ENCODE data around the gene PRKCZ. TPM values are rescaled to one million over a fixed set of nuclear protein-coding genes. Genes with fewer than 3 reads are reported as not detected.

The PRKCZ gene
- total RNA-seq, 1 donor from 2014 or later = 7.8 TPM

DNA sequence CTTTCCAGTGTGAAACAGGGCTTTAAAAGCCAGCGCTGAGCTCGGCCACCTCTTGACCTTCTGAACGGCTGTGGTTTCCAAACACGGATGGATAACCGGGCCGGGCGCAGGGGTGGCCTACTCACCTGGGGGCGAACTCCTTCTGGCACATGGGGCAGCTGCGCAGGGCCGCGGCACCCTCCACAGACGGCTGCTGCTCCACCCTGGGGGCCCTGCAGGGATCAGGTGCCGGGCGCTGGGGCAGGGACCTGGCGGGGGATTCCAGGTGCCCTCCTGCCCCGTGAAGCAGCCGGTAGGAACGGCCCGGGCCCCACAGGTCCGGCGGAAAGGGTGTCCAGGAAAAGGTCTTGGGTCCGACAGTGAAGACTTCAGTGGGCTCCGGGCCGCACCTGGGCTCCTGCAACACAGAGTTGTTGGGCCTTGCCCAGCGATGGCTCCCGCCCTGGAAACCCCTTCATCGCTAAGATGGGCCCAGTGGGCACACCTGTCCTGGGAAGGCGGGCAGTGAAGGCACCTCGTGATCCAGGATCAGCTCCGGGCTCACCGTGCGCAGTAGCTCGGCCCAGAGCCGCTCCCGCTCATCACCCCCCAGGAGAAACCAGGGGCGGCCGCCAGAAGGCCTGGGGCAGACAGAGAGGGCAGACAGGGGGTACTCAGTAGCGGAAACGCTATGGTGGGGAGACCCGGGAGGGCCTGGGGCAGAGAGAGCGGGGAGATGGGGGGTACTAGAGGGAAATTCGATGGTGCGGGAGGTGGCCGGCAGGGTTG lies 143.5 kb downstream of the PRKCZ start:
- no peak overlapping the region for H3K27ac Mint-ChIP-seq (ENCODE audit: unreplicated experiment)
- peaks cover 33% of the 10 kb centered on the region for H3K4me1 Mint-ChIP-seq (ENCODE audit: low read depth)
- no peak for DNase-seq (ENCODE audit: low spot score)
- no peaks in the 10 kb centered on the region for H3K9me3 Mint-ChIP-seq (ENCODE audit: low read depth)
- TF ChIP-seq CTCF (IDR thresholded peaks at IDR 0.05) = no peak
- peak overlapping the region; percentile 64 for H3K4me3 Mint-ChIP-seq (ENCODE audit: unreplicated experiment)
- H3K27me3 Mint-ChIP-seq (ENCODE audit: low read depth) = no peaks in the 10 kb centered on the region
- no peaks in the 10 kb centered on the region for H3K36me3 Mint-ChIP-seq (ENCODE audit: low read depth)

GRCh38 chr1:2194319-2194897 lies 144.2 kb downstream of the PRKCZ start, which contains the start of gene FAAP20:
FAAP20 (minus strand) TSS chr1:2194772; CDS start chr1:2194749, 23 bp downstream.
- peaks cover 36% of the 10 kb centered on the region for H3K4me1 Mint-ChIP-seq (ENCODE audit: low read depth)
- H3K27ac Mint-ChIP-seq (ENCODE audit: unreplicated experiment) = peak within 1 kb of the TSS; percentile 88
- TF ChIP-seq CTCF (IDR thresholded peaks at IDR 0.05) = no peak
- no peak for DNase-seq (ENCODE audit: low spot score)
- H3K9me3 Mint-ChIP-seq (ENCODE audit: low read depth) = no peaks in the 10 kb centered on the region
- H3K27me3 Mint-ChIP-seq (ENCODE audit: low read depth) = no peaks in the 10 kb centered on the region
- H3K4me3 Mint-ChIP-seq (ENCODE audit: unreplicated experiment) = peak within 1 kb of the TSS; percentile 78
- no peaks in the 10 kb centered on the region for H3K36me3 Mint-ChIP-seq (ENCODE audit: low read depth)

DNA sequence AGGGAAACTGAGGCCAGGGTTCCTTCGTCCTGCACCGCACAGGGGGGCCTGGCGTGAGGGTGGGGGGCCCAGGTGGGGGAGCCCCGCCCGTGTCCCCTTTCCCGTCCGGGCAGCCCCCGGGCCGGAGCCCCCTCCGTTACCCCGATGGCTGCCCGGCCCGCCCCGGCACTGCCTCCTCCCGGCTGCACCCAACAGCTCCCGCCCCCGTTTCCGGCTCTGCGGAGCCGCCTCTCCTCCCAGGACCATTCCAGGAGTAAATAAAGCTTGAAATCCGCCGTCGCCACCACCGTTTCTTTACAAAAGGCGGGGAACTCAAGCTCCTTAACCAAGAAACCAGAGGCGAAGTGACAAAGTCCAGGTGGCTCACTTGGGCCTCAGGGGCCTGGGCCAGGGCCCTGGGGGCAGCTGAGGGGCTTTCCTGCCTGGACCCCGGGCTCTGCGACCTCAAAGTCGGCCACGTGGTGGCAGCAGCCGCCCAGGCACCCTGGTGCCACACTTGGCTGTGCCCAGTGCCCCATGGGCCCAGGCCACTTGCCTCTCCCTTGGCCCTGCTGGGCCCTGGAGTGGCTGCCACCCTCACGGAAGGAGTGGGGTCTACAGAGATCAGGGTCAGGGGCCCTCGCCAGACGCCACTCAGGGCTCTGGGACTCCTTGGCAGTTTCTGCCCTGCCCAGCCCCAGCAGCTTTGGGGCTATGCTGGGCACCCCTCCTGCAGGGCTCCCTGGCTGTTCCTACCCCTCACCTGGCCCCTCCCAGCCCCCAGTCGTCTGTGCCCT lies 144.9 kb downstream of the PRKCZ start:
- peaks cover 42% of the 10 kb centered on the region for H3K4me1 Mint-ChIP-seq (ENCODE audit: low read depth)
- H3K36me3 Mint-ChIP-seq (ENCODE audit: low read depth) = no peaks in the 10 kb centered on the region
- H3K4me3 Mint-ChIP-seq (ENCODE audit: unreplicated experiment) = peak overlapping the region; percentile 78
- DNase-seq (ENCODE audit: low spot score) = no peak
- TF ChIP-seq CTCF (IDR thresholded peaks at IDR 0.05) = peak; percentile 100
- H3K9me3 Mint-ChIP-seq (ENCODE audit: low read depth) = no peaks in the 10 kb centered on the region
- H3K27ac Mint-ChIP-seq (ENCODE audit: unreplicated experiment) = peak overlapping the region; percentile 88
- no peaks in the 10 kb centered on the region for H3K27me3 Mint-ChIP-seq (ENCODE audit: low read depth)

DNA sequence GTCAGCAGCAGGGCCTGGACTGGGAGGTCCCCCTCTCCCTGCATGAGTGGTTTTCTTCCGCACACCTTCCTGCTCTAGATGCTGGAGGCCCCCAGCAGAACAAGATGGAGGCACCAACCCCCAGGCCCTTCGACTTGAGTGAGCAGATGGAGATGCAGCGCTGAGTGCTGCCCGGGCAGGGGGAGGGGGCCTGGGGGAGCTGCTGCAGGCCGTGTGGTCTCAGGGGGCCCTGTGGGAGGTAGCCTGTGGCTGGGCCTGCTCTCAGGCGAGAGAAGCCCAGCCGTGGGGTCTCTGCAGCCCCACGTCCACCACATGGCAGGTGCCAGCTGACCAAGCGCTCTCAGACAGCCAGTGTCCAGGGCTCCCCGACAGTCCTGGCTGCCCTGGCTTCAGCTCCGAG lies 145.6 kb downstream of the PRKCZ start:
- Mint-ChIP-seq H3K36me3 (ENCODE audit: low read depth) (no peaks in the 10 kb centered on the region), H3K4me3 (ENCODE audit: unreplicated experiment) (no peak overlapping the region), H3K4me1 (ENCODE audit: low read depth) (peaks cover 38% of the 10 kb centered on the region), H3K27me3 (ENCODE audit: low read depth) (no peaks in the 10 kb centered on the region), H3K27ac (ENCODE audit: unreplicated experiment) (no peak overlapping the region), H3K9me3 (ENCODE audit: low read depth) (no peaks in the 10 kb centered on the region)
- no peak for DNase-seq (ENCODE audit: low spot score)
- TF ChIP-seq CTCF (IDR thresholded peaks at IDR 0.05) = no peak

All from chondrocyte (in vitro differentiated cells).